GM21447 (cell line): ENCODE results near the gene DLG2.
"Not testable (repeated sequence)": the region's sequence is repeated elsewhere in the genome, so short reads cannot be mapped to it uniquely, and the experiment has no call there.

Experiments used
- ATAC-seq: cut with Tn5 transposase; IDR thresholded peaks from one replicate; pipeline ENCODE4 v1.9.1; 2021; ENCODE audit not compliant: unreplicated experiment

The DLG2 gene

GRCh38 chr11:84865791-84866535, 761.2 kb downstream of the DLG2 start:
- no peak for ATAC-seq

- no peak for ATAC-seq
These were observed 761.9 kb downstream of the DLG2 start for GRCh38 chr11:84865257-84865656.

- ATAC-seq, result no peak
These were observed 769.4 kb downstream of the DLG2 start for GRCh38 chr11:84857746-84858145.

- no peak for ATAC-seq
These were observed 771.5 kb downstream of the DLG2 start for GRCh38 chr11:84855508-84856245.

GRCh38 chr11:84854498-84854880, 772.7 kb downstream of the DLG2 start:
- ATAC-seq, result no peak

GRCh38 chr11:84853841-84854497, 773.2 kb downstream of the DLG2 start:
- no peak for ATAC-seq

GRCh38 chr11:84847842-84848241, 779.3 kb downstream of the DLG2 start:
- ATAC-seq, result no peak

GRCh38 chr11:84840201-84840600, 786.9 kb downstream of the DLG2 start:
- ATAC-seq, result not testable (repeated sequence)

- ATAC-seq, result no peak
These were observed 789.6 kb downstream of the DLG2 start for GRCh38 chr11:84837402-84838069.

- no peak for ATAC-seq
These were observed 790.8 kb downstream of the DLG2 start for GRCh38 chr11:84836371-84836770.

GRCh38 chr11:84833488-84834088, 793.6 kb downstream of the DLG2 start:
- no peak for ATAC-seq

GRCh38 chr11:84830372-84830771, 796.8 kb downstream of the DLG2 start:
- no peak for ATAC-seq

- no peak for ATAC-seq
These were observed 798.0 kb downstream of the DLG2 start for GRCh38 chr11:84829162-84829561.

GRCh38 chr11:84828616-84829015, 798.5 kb downstream of the DLG2 start:
- no peak for ATAC-seq

- no peak for ATAC-seq
These were observed 802.0 kb downstream of the DLG2 start for GRCh38 chr11:84825106-84825660.

GRCh38 chr11:84824624-84825023, 802.5 kb downstream of the DLG2 start:
- no peak for ATAC-seq

- no peak for ATAC-seq
These were observed 807.6 kb downstream of the DLG2 start for GRCh38 chr11:84819537-84819936.

- no peak for ATAC-seq
These were observed 808.0 kb downstream of the DLG2 start for GRCh38 chr11:84819128-84819527.

GRCh38 chr11:84817998-84818397, 809.1 kb downstream of the DLG2 start:
- ATAC-seq, result no peak

GRCh38 chr11:84812471-84812969, 814.6 kb downstream of the DLG2 start:
- no peak for ATAC-seq

GRCh38 chr11:84806354-84806753, 820.8 kb downstream of the DLG2 start:
- ATAC-seq, result no peak
